Large intestine (tissue), 1 donor: ENCODE results near the gene VCAM1. TPM values are rescaled to one million over a fixed set of nuclear protein-coding genes. Genes with fewer than 3 reads are reported as not detected.

Source experiments
- polyA plus RNA-seq: library from polyadenylated mRNA; unstranded; fragments of 120-200 nt; gene quantifications from one replicate; pipeline ENCODE4 v1.2.1, GENCODE V29; 2013

VCAM1 gene
- polyA plus RNA-seq, 1 donor = 18.7 TPM

Other genes starting within 250 kb of the VCAM1 start
- 0.31 TPM for gene GPR88, start 181.6 kb upstream of the VCAM1 start, polyA plus RNA-seq
- 24.3 TPM for gene EXTL2, start 175.1 kb downstream of the VCAM1 start, polyA plus RNA-seq
- gene SLC30A7, start 176.3 kb downstream of the VCAM1 start, polyA plus RNA-seq = 19.8 TPM